Measurements from ENCODE around the gene ARMC3. TPM values are rescaled to one million over a fixed set of nuclear protein-coding genes. Genes with fewer than 3 reads are reported as not detected.
A peak's percentile ranks its signal among the peaks of the same experiment; 100 is the strongest.
"Not testable (repeated sequence)": the region's sequence is repeated elsewhere in the genome, so short reads cannot be mapped to it uniquely, and the experiment has no call there.

Gene ARMC3
- total RNA-seq, 1 experiment from 2014 or later, result not detected

- no peak for DNase-seq (ENCODE audit: low read depth)
These were observed 119.6 kb downstream of the ARMC3 start for GRCh38 chr10:23047201-23048050.

GRCh38 chr10:23048191-23048590 lies 120.3 kb downstream of the ARMC3 start:
- no peak for DNase-seq (ENCODE audit: low read depth)

- DNase-seq (ENCODE audit: low read depth), result no peak
These were observed 123.4 kb downstream of the ARMC3 start for GRCh38 chr10:23051278-23051677.

GRCh38 chr10:23051855-23052331 lies 124.0 kb downstream of the ARMC3 start:
- DNase-seq (ENCODE audit: low read depth), result peak; percentile 7

- DNase-seq (ENCODE audit: low read depth), result peak; percentile 20
These were observed 125.2 kb downstream of the ARMC3 start for GRCh38 chr10:23053036-23053435.

GRCh38 chr10:23055424-23056185 lies 127.8 kb downstream of the ARMC3 start:
- no peak for DNase-seq (ENCODE audit: low read depth)

GRCh38 chr10:23056186-23056579 lies 128.3 kb downstream of the ARMC3 start:
- DNase-seq (ENCODE audit: low read depth), result no peak

- DNase-seq (ENCODE audit: low read depth), result no peak
These were observed 130.5 kb downstream of the ARMC3 start for GRCh38 chr10:23058366-23058765.

- DNase-seq (ENCODE audit: low read depth), result no peak
These were observed 133.1 kb downstream of the ARMC3 start for GRCh38 chr10:23060918-23061317.

- no peak for DNase-seq (ENCODE audit: low read depth)
These were observed 135.5 kb downstream of the ARMC3 start for GRCh38 chr10:23063045-23063972.

- DNase-seq (ENCODE audit: low read depth), result no peak
These were observed 136.3 kb downstream of the ARMC3 start for GRCh38 chr10:23063973-23064812.

GRCh38 chr10:23064813-23065114 lies 136.9 kb downstream of the ARMC3 start:
- not testable (repeated sequence) for DNase-seq (ENCODE audit: low read depth)

GRCh38 chr10:23065181-23065948 lies 137.5 kb downstream of the ARMC3 start:
- DNase-seq (ENCODE audit: low read depth), result peak; percentile 26

GRCh38 chr10:23067337-23067736 lies 139.5 kb downstream of the ARMC3 start:
- DNase-seq (ENCODE audit: low read depth), result no peak

- peak; percentile 70 for DNase-seq (ENCODE audit: low read depth)
These were observed 140.3 kb downstream of the ARMC3 start for GRCh38 chr10:23067939-23068775.

GRCh38 chr10:23069019-23069815 lies 141.4 kb downstream of the ARMC3 start:
- no peak for DNase-seq (ENCODE audit: low read depth)

GRCh38 chr10:23070092-23070912 lies 142.4 kb downstream of the ARMC3 start:
- not testable (repeated sequence) for DNase-seq (ENCODE audit: low read depth)

All from HT1080 (cell line).